GM21528 (cell line): ENCODE results near the gene SSTR4.

Source experiments
- ATAC-seq: cut with Tn5 transposase; IDR thresholded peaks from one replicate; pipeline ENCODE4 v1.9.1; 2021; ENCODE audit warnings: mild to moderate bottlenecking, moderate library complexity; ENCODE audit not compliant: unreplicated experiment, low FRiP score

Gene SSTR4

DNA sequence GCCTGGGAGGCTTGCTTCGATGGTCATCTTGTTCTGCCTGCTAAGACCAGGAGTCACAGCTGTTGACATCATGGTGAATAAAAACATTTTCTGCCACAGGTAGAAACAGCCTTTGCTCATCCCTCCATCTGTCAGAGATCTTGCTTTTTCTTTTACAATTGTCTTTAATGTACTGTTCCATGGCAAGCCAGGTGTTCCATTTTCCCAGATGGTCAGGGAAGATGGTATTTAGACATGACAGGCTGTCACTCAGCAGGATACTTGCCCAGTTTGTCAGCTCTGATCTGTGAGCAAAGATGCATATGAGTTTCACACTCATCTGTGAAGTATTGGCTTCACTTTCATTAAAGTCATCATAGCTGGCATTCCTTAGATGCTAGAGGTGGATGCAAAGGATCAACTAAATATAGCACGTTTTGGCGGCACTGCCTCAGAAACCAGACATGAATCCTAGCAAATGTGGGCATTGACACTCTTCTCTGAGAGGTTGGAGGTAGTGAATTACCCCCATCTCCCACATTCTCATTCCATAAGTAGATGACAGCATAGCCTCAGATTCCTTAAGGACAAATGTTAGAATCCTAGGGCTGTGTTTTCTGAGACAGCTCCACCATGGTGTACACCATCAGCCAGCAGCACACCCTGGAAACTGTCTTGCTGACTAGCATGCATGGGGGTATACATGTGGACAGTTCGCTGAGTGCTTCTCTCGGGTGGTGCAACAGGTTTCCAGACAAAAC is 4.2 kb downstream of the SSTR4 start:
- no peak for ATAC-seq

DNA sequence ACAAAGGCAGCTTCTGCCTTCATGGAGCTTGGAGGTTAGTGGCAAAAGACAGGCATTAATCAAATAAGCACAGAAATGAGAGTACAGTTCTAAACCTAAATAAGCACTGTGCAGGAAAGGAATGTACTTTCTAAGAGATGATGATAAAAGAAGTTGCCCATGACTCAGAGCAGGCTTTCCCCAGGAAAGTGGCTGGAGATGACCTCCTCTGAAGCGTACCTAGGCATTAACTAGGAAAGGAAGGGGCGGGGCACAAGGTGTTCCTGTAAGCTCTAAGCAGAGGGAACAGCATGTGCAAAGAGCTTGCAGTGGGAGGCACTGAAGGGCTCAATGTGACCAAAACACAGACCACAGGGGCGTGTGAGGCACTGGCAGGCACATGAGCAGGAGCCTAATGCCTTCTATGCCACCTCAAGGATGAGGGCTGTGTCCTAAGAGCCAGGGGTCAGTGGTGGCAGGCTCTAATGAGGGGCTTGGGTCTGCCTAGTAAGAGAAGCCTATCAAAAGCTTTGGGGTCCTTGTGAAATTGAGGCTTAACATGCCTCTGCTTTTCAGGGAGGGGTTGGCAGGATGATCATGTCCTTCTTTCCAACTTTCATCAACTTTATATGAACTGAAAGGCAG is 4.9 kb downstream of the SSTR4 start:
- no peak for ATAC-seq

DNA sequence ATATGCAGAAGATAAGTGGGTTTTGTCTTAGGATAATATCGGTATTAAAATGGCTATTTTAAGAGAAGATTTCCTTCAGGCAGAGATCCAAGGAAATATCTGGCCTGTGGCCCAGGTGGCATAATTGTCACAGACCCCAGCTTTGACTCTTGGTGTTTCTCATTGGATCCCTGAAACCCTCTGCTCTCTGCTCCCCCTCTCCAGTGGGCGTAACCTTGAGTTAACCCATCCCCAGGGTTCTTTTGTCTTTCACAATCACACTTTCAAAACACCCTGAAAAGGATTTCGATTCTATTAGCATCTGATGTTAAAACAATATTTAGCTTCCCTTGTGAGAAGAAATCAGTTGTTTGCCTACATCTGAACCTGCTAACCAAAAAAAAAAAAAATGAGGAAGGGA is 7.2 kb downstream of the SSTR4 start:
- no peak for ATAC-seq

DNA sequence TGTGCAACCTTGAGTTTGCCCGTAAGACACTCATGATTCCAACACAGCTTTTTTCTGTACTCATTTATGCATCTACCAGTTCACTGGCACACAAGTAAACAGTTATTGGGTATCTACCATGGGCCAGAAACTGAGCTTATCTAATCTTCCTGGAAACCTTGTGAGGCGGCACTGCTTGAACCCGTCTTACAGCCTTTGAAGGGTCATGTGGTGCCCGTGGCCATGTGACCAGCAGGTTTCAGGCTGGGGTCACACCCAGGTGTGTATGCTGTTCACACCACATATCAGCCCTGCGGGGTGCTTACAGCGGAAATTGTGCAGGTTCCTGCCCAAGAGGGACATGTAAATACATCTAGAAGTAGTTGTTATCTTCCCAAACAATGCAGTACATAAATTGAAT is 8.3 kb downstream of the SSTR4 start:
- ATAC-seq, result no peak

DNA sequence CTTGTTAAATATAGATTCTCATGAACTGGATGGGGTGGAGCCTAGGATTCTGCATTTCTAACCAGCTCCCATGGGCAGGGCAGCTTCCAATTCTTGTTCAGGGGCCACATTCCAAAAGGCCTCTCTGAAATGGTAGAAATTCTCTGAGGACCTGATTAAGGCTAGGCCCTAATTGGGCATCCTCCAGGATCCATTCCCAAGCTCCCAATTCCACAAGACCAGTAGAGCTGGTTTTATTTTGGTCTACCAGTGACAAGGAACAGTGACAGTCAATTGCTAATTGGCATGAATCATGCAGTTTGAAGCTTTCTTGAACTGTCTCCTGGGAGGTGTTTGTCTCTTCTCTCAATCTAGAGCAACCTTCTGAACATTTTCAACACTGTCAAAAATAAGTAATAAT is 11.3 kb downstream of the SSTR4 start:
- ATAC-seq, result no peak

DNA sequence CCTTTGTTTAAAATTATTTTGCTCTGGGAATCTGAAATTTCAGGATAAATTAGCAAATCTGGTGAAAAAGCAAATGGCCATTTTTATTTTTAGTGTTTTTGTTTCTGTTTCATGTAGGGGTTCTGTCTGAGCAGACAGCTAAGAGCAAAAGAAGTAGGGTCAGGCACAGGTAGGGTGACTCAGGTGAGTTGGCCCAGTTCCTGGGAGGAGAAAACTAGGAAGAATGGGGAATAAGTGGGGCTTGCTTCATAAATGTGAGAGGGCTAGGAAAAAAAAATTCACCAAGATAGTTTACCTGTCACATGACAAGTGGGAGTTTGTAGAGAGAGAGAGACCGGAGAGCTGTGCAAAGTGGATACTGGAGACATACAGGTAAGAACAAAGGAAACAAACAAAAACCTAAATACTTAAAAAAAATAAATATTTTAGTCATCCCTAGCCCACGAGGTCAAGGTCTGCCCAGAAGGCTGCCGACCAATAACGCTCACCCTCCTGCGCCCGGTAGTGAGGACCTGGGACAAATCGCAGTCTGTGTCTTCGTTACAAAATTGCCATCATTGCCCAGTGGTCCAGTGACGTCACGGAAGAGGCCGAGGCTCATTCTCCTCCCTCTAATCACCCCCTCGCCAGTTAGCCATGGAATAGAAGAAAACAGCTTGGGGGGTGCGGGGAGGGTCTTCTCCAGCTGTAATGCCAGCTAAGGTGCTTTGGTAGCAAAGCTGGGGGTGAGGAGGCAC is 12.1 kb downstream of the SSTR4 start:
- no peak for ATAC-seq

DNA sequence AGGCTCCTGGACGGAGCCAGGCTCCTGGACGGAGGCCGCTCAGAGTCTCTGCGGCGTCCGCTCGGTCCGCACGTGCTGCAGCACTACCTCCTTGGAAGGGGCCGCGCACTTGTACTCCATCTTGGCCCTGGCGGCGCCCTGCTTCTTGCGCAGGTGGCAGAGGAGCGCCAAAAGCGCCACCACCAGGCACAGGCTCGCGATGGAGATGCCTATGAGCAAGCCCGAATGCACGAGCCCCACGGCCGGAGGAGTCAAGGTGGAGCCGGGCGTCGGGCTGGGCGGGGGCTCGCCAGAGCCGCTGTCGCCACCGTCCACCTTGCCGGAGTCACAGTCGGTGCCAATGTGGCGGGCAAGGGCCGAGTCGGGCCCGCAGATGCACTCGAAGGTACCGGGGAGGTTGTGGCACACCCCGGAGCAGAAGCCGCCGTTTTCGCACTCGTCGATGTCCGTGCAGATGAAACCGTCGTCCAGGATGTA is 12.7 kb downstream of the SSTR4 start:
- ATAC-seq, result no peak

DNA sequence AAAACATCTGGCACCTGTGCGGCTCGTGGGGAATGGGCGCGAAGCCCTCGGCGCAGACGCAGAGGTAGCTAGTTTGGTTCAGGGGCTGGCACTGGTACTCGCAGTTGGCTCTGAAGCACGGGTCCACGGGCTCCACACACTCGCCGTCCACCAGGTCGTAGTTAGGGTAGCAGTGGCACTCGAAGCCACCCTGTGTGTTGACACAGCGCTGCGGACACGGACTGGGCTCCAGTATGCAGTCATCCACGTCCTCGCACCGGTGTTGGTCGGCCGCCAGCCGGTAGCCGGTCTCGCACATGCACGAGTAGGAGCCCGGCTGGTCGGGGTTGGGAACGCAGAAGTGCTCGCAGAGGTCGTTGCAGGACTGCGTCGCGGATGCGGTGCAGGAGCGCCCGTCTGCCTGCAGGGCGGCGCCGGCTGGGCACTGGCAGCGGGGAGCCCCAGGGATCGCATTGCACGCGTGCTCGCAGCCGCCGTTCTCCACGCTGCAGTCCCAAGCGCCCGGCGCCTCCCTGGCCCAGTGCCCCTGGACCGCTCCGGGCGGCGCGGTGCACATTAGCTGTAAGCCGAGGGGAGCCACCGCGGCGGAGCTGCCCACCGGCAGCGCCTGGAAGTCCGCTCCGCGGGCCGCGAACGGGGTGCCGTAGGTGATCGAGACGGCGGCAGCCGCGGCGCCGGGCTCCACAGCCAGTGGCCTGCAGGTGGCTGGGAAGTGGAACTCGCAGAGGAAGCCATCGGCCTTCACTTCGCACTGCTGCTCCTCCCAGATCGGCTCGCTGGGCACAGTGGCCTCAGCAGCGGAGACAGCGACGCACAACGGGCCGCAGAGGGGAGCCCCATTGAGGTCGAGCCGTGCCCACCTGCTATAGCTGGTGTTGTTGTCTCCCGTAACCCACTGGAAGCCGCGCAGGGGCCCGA is 13.4 kb downstream of the SSTR4 start:
- no peak for ATAC-seq

DNA sequence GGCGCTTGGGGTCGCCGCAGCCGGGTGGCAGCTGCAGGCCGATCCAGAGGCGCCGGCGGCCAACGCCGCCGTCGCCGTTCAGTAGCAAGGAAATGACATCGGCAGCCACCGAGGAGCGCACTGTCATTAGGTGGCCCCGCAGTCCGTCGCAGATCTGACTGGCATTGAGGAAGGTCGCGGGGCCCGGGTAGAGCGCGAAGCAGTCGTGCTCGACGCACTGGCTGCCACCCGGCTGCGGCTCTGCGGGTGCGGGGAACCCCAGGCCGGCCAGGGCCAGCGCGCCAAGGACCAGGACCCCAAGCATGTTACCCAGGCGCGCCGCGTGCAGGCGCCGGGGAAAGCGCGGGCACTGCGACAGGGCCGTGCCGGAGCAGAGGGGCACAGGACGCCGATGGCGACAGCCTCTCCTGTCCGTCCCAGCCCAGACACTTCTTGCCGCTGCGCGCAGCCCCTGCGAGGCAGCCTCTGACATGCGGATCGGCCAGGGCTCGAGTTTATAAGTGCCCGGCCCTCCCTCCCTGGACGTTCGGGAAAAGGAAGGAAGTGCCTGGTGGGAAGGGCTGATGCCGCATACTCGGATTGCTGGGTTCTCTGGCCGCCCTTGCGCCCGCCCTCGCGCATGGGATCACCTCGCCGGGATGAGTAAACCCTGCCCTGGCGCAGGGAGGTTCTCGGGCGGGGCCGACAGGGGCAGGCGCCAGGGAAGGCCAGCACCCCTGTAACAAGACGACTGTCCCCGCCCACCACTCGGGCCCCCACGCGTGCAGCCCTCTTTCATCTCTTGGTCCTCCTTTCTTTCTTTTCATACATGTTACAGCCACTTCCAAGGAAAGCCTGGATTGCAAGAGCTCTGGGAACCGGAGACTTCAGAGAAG is 14.3 kb downstream of the SSTR4 start, which contains the start of gene THBD:
Gene THBD (minus strand): TSS at position 472 of the 875 bp plus-strand sequence. CDS start 168 bp downstream, at position 304.
- ATAC-seq, result no peak

DNA sequence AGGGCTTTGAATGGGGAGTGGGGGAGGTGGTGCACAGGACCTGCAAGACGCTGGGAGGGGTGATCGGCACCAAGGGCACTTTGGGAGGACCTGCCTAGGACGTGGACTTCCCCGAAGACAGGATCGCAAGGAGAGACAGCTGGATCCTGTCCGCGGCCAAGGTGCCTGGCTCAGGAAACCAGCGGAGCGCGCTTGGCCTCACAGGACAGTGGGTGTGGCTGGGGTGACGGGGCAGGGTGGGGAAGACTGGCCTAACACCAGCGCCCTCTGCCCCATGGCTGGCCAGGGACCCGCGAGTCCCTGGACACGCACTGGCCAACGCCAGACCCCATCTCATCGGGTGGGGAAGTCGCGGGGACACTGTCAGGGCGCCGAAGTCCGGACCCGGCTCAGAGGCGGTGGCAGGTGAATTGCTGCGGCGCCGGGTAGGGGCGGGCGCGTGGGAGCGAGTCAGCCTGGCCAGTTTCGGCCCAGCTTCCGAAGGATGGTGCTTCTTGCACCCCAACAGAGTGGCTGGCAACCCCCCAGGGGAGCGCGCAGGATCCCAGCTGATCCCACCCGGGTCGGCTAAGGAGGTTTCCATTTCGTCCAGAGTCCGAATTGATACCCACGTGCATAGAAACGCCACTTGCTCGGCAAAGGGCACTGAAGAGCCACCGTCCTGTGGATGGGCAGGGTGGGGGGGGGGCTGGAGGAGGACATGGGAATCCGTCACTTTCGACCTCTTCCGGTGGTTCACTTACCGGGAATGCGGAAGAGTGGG is 15.1 kb downstream of the SSTR4 start:
- ATAC-seq, result no peak

DNA sequence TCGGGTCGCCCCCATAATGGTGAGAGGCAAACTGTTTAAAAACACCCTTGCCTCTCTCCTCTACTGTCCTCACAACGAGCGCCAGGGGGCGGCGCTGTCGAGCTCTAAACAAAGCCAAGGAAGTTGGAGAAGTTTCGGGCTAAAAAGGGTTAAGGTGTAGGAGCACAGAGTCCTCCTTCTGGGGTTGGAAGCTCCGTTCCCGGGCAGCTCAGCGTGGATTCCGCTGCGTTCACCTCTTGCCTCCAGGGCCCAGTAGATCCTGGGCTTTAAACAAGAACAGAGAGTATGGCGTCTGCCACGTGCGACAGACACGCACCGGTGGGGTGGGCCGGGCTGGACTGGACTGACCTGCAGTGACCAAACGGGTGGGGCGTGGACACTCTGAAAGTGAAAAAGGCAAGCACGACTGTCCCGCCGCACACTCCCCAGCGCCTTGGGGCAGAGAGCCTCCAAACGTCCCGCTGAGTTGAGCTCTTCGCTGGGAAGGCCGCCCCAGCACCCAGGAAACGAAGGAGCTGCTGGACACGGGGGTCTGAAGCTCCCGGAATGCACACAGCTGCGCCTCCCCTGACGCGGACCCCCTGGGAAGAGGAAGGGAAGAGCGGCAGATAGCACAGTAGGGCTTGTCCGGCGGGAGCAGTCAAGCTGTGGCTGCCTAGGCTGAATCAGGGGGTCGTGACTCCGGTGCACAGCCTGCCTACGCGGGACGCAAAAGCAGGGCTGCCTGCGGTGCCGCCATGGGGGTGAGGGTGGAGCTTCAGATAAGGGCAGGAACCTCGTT is 15.9 kb downstream of the SSTR4 start:
- no peak for ATAC-seq

DNA sequence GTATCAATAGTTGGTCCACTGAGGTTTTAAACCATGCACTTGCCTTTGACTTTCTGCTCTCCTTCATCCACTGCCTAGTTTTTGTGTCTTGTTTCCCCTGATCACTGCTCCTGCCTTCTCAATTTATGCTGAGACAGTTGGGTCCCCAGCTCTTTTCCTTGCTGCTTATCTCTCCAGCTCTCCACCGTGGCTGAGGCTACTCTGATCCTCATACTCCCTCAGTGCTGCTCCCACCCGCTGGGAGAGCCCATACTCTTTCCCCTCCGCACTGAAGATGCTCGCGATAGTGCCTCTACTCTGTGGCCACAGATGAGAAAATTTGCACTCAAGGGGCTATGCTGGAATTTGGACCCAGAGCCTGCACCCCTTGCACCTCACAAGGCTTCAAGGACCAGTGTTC is 17.8 kb downstream of the SSTR4 start:
- no peak for ATAC-seq

DNA sequence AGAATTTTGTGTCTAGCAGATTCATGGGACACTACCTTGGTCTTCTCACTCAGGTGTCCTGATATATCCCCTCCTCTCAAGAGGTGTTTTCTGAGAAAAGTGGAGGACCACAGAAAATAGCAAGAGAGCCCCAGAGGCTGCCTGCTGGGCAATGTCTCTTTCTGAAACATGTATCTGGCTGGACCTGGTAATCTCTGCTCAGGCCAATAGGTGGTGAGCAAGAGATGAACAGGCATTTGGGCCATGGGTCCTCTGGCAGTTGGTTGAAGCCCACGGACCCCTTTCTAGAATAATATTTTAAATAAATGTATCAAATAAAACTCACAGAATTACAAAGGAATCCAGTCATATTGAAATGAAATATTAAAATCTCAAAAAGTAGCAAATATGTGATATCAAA is 23.1 kb downstream of the SSTR4 start:
- ATAC-seq, result no peak

DNA sequence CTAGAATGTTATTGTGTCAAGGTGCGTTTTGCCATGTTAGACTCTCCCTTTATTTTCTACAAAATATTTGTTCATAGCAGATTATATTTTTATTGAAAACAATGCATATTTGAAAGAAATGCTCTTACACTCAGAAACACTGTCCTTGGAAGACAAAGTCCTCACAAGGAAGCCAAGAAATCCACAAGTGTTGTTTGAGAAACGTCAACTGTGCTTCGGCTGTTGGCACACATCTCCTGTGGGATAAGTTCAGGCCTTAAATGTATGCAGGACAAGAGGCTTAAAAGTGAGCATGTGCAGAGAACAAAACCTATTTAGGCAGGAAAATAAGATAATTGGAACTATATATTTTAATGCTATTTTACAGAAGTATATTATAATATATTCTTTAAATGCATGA is 23.9 kb downstream of the SSTR4 start:
- no peak for ATAC-seq

DNA sequence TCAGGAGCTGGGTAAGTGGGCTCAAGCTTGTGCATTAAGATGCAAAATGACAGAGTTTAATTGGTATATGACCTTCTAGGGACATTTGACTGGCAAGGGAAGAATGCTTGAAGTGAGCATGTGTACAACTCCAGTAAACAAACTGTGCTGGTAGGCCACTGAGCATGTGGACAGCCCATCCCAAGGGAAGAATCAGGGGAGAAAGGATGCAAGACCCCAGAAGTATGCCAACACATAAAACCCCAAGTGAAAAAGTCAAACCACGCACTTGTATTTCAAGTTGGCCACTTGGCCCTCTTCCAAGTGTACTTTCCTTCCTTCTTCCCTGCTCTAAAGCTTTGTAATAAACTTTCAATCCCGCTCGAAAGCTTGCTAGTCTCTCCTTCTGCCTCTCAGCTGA is 24.7 kb downstream of the SSTR4 start:
- ATAC-seq, result no peak

DNA sequence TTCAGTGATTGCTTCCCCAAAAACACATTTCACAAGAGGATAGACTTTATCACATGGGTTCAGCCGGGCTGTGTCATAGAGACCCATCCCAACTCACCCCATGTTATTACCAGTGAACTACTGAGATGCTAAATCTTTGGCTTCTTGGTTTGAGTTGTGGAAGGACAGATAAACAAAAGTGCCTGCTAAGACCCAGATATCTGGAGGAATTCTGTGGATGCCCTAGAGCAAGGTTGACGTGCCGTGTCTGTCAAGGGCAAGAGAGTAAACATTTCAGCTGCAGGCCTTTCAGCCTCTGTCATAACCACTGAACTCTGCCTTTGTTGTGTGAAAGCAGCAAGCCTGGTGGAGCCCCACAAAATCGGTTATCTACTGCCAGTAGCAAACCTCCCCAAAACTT is 25.5 kb downstream of the SSTR4 start:
- ATAC-seq, result no peak

DNA sequence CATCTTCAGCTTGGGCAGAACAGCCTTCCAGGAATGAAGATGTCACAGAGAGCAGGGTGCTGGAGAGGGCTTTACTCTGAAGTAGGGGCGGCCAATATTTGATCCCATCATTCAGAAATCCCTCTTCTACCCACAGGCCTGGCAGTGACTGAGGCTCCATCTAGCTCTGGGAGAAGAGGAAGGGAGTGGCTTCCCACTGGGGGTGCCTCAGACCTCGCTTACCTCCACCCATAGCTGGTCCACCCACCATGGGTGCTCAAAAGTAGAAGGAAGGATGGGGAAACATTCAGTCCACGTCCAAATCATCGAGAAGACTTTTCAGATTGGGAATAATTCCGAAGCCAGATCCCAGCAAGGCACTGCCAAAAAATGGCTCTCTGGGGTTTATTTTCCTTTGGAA is 26.1 kb downstream of the SSTR4 start:
- ATAC-seq, result no peak
